ENCODE data around the gene PTCHD1.
A peak's percentile ranks its signal among the peaks of the same experiment; 100 is the strongest.

The PTCHD1 gene

DNA sequence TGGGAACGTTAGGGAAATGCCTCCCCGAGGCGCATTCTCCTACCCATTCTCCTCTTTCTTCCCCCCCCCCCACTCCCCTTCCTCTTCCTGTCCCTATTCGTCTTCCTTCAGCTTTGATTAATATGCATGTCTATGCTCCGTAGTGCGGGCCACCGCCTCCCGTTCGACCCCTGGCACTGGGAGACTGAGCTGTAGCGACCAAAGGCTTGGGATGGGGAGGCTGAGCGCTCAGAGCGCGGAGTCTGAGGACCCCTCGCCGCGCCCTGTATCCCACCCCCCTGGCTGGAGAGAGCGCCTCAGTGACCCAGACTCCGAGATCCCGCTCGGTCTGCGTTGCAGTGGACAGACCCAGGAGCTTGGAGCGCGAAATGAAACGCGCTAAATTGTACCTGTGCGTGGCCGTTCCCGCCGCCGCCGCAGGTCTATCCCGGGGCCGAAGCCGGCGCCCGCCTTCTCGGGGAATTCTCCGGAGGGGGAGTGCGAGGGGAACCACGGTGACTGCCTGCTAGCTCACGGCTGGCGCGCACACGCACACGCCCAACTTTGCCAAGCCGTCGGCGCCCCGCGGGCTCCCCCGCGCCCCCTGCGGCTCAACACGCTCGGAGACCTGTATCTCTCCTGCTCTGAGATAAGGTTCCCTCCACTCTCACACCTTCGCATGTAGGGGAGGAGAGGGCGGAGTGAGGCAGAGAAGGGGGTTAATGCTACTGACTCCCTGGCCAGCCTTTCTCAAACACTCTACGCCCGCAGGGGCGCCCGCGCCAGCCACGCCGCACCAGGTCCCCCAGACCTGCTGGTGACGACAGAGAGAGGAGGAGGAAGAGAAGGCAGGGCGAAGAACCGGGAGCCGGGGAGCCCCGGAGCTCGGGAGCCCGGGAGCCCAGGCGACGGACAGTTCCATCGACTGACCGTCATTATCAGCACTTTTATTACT lies 1.5 kb upstream of the PTCHD1 start:
- no peak for FAIRE-seq
- TF ChIP-seq, protein P1, sequence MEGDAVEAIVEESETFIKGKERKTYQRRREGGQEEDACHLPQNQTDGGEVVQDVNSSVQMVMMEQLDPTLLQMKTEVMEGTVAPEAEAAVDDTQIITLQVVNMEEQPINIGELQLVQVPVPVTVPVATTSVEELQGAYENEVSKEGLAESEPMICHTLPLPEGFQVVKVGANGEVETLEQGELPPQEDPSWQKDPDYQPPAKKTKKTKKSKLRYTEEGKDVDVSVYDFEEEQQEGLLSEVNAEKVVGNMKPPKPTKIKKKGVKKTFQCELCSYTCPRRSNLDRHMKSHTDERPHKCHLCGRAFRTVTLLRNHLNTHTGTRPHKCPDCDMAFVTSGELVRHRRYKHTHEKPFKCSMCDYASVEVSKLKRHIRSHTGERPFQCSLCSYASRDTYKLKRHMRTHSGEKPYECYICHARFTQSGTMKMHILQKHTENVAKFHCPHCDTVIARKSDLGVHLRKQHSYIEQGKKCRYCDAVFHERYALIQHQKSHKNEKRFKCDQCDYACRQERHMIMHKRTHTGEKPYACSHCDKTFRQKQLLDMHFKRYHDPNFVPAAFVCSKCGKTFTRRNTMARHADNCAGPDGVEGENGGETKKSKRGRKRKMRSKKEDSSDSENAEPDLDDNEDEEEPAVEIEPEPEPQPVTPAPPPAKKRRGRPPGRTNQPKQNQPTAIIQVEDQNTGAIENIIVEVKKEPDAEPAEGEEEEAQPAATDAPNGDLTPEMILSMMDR (IDR thresholded peaks at IDR 0.05; ENCODE audit: insufficient read depth, missing control alignments): no peak
- DNase-seq (ENCODE audit: insufficient read length, low spot score): no peak

DNA sequence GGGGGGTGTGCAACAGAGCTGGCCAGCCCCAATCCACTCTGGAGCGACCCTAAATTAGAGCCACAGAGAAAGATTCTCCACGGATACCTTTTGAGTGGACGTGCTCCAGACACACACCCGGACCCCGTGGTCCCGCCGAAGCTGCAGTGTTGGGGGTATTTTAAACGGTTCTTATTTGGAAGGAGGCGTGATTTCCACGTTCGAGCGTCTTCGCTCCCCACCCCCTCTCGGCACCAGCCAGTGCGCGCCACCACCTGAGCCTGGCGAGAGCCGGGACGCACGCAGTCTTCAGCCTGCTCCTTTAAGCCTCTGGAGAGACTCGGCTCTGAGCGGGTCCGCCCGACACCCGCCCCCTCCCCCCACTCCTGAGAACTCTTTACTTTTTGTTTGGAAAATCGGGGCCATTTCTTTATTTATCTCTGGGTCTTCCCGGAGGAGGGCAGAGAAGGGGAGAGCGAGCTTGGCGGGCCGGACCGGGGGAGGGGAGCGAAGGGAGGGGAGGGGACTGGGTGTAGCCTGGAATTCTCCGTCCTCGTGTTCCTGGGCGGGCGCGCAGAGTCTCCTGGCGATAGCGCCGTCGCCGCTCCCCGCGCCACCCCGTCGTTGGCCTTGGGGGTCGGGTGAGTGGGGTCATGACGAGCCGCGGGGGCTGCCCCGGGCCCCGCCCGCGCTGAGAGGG lies 668 bp upstream of the PTCHD1 start:
- FAIRE-seq: no peak

DNA sequence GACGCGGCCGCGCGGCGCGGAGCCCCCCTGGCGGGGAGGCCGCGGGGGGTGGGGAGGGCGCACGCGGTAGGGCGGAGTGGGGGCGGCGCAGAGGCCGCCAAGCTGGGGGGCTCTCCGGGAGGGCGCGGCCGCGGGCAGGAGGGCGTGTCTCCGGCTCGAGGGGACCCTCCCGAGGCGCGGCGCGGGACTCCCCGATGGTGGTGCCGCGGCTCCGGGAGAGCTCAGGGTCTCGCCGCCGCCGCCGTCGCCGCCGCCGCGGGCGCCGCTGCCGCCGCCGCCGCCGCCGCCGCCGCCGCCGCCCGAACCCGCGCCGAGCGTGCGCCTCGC lies 165 bp upstream of the PTCHD1 start:
- FAIRE-seq: no peak
- TF ChIP-seq, protein P1 (IDR thresholded peaks at IDR 0.05; ENCODE audit: insufficient read depth, missing control alignments): no peak
- DNase-seq (ENCODE audit: insufficient read length, low spot score): no peak

More for the DNA sequence above, 668 bp upstream of the PTCHD1 start:
- DNase-seq (ENCODE audit: insufficient read length, low spot score): peak; percentile 36
- TF ChIP-seq, protein P1 (IDR thresholded peaks at IDR 0.05; ENCODE audit: insufficient read depth, missing control alignments): no peak

DNA sequence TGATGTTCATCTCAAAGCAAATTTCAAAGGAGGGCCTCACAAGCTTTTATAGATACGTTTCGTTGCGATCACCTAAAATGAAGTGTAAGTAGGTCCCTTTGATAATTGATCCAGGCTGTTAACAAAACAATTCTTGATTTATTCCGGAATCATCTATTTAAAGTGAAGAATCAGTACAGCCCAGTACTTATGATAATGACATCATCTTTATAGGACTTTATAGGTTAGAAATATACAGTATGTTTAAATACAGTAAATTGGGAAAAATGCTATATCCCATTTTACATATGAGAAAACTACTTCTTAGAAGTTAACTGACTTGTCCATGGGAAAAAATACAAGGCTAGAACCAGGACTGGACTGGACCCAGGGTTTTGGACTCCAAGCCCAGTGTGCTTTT lies 3.7 kb downstream of the PTCHD1 start:
- TF ChIP-seq, protein P1 (IDR thresholded peaks at IDR 0.05; ENCODE audit: insufficient read depth, missing control alignments): no peak
- DNase-seq (ENCODE audit: insufficient read length, low spot score) (no peak), FAIRE-seq (no peak)

DNA sequence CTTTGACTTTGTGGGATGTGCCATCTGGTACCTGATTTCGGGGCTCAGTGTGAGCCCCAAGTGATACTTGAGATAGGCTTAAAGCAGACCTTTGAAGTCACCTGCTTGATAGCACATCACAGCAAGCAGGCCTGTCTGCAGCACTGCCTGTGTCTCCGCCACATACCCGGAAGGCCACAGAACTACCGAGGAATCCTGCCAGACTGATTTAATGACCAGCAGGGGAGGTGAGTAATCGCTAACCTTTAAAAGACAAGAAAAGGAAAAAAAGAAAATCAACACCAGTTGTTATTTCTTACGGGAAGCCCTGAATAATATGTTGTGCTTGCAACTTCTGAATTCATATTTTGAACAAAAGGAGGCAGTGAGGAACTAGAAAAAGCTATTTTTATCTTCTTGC lies 6.8 kb downstream of the PTCHD1 start:
- DNase-seq (ENCODE audit: insufficient read length, low spot score) (no peak), FAIRE-seq (no peak)
- TF ChIP-seq, protein P1 (IDR thresholded peaks at IDR 0.05; ENCODE audit: insufficient read depth, missing control alignments): no peak

DNA sequence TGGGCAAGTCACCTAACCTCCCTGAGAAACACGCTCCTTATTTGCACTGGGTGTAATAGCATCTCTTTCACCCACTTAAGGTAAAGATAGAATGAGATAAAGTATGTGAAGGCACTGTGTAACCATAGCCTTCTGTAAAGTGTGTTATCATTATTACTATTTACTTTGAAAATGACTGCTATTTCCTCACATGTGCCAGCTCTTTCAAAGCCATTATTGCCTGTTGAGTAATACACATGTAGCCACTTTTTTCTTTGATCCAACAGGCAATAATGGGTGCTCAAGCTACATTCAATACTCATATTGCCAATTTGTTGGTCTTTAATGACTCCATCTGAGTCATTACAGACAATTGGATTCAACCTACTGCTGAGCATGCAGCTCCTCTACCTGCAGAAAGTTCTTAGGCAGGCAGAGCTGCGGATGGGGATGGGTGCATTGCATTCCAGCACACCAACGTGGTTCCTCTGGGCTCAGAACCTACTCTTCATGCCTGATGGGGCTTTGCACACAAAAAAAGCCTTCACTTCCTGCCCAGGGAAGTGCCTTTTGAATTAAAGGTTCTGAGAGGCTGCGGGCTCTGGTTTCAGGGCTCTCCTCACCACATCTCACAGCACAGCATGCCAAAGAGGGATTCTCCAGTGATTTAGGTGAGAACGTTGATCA lies 9.7 kb downstream of the PTCHD1 start:
- TF ChIP-seq, protein P1 (IDR thresholded peaks at IDR 0.05; ENCODE audit: insufficient read depth, missing control alignments): no peak
- FAIRE-seq: no peak

More for the DNA sequence above, 9.7 kb downstream of the PTCHD1 start:
- DNase-seq (ENCODE audit: insufficient read length, low spot score): no peak

Measured in D721Med (cell line).